Right lung (tissue), 5 donors: ENCODE measurements around the gene DSCAM. TPM values are rescaled to one million over a fixed set of nuclear protein-coding genes. Genes with fewer than 3 reads are reported as not detected.
A peak's percentile ranks its signal among the peaks of the same experiment; 100 is the strongest.
"Not testable (repeated sequence)": the region's sequence is repeated elsewhere in the genome, so short reads cannot be mapped to it uniquely, and the experiment has no call there.

ENCODE experiments used
- DNase-seq, 2 donors: peaks; one replicate each; pipeline ENCODE4 v3.0.0-alpha.2; 2013
- polyA plus RNA-seq, 5 donors: library from polyadenylated mRNA; unstranded; fragments of 120-200 nt; gene quantifications; one replicate each; pipeline versions ENCODE4 v1.2.1 to v1.2.3, GENCODE V29; 2013; ENCODE audit warnings: inconsistent platforms in 1 of 5, low replicate concordance in 1 of 5; ENCODE audit not compliant: insufficient read length in 5 of 5, insufficient read depth in 1 of 5

The DSCAM gene
- polyA plus RNA-seq, 5 donors = 0.03 to 0.23 (median 0.10) TPM

- DNase-seq = no peak
These were observed 528.6 kb downstream of the DSCAM start for GRCh38 chr21:40318371-40318770.

GRCh38 chr21:40316104-40316503 is 530.9 kb downstream of the DSCAM start:
- DNase-seq = no peak

DNA sequence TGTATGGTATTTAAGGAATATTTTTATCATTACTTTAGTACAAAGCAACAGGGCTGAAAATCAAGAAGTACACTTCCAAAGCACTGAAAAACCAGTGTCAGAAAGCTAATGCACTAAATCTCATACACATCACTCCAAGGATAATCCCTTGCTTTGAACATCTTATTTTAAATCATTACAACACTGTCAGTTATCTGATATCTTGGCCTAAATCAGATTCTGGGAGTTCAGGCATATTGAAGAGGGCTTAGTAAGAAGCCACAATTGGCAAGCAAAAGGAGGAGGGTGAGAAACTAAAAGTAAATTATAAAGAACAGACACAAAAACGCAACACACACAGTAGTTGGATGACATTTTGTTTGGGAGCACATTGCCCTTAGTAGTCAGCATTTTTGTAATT is 531.3 kb downstream of the DSCAM start:
- no peak for DNase-seq

GRCh38 chr21:40313260-40313659 is 533.7 kb downstream of the DSCAM start:
- DNase-seq = no peak

DNA sequence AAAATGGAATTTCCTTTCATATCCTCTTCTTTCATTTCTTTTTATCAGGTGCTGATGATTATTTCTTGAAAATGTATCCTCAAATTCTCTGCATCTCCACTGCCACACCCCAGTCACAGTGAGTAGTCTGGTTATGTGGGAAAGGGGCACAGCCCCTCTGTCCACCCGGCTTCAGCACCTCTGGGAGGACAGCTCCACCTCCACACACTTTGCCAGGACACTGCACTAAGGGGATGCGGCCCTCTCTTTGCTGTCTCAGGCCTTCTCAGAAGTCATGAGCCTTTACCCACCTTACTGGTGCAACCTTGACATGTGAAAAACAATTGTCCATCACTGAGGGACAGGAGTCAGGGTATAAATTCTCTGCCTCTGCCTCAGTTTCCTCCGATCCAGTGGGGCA is 546.7 kb downstream of the DSCAM start:
- no peak for DNase-seq

GRCh38 chr21:40299451-40299850 is 547.5 kb downstream of the DSCAM start:
- no peak for DNase-seq

DNA sequence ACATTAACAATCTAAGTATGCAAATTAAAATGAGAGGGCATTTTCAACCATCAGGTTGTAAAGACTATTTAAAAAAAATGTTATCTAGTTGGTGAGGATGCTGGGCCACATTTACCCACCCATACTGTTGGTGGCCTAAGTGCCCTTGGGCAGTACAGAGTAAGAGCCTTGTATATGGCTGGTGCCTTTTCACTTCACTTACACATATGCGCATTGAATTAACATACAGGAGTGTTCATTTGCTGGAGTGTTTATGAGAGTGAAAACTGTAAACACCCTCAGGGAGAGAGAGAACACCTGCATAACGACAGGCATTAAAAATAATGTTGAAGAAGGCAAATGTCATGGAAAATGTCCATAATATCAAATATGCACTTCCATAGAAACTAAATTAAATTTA is 552.6 kb downstream of the DSCAM start:
- no peak for DNase-seq

DNA sequence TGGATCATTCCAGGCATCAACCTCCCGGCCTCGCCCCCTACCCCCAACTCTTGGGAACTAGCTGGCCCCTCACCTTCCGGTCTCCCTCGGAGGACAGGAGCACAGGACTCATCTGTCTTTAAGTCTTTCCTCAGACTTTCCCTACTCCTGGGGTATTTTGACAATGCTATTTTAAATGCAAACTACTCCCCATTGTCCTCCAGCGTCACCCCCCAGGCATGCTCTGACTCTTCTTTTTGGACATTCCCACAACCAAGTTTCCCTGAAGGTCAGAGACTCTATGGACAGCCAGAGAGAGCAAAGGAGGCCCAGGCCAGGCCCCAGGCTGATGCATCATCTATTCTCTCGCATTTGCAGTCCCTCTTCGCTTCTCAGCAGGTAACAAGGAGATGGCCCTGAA is 555.4 kb downstream of the DSCAM start:
- no peak for DNase-seq

DNA sequence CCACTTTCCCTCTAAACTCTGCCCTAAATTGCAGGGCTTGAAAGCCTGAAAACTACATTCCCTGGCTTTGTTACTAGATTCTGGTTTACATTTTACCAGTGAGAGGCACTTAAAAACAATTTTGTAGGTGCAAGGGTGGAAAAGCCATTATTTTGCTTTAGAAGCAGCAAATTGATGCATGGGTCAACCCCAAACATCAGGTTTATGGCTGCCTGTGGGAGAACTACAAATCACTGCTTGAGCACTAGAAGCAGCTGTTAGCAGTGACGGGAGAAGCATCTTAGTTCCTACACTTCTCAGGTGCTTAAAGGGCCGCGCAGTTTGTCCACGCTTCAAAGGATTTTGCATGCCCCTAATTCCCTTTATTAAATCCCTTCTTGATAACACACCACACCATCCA is 562.5 kb downstream of the DSCAM start:
- no peak for DNase-seq

- DNase-seq = no peak
These were observed 563.8 kb downstream of the DSCAM start for GRCh38 chr21:40282912-40283886.

GRCh38 chr21:40278345-40278744 is 568.6 kb downstream of the DSCAM start:
- no peak for DNase-seq

DNA sequence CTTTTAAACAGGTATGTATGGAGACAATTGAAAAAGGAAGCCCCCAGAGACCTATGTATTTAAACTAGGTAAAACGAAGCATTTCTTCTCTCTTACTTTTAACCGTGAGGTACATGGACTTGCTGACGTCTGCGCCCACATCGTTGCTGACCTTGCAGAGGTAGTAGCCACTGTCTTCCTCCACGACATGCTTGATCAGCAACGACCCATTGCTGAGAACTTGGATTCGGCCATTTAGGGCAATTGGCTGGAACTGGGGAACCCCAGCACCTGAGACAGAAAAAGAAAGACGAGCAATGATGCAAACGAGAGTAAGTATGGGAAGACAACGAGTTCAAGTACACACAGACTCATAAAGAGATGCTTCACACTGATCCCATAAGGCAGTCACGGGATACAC is 571.0 kb downstream of the DSCAM start:
- no peak for DNase-seq

DNA sequence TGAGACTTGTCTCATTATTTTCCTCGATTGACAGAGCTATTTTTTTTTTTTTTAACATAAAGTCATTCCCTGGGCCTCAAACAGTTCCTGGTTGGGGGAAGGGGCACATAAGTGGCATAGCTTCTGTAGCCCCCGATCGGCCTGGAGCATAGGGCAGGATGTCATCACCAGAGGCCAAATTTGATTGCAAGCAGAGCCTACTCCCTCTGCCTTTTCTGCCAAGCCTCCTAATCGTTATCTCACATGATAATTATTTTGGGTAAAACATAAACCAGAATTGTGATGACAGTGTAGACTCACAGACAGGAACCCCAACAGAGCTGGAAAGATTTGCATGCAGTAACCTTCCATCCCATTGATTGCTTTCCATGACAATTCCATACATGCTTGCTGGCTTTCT is 574.9 kb downstream of the DSCAM start:
- DNase-seq = no peak

- DNase-seq = no peak
These were observed 575.8 kb downstream of the DSCAM start for GRCh38 chr21:40271164-40271563.

DNA sequence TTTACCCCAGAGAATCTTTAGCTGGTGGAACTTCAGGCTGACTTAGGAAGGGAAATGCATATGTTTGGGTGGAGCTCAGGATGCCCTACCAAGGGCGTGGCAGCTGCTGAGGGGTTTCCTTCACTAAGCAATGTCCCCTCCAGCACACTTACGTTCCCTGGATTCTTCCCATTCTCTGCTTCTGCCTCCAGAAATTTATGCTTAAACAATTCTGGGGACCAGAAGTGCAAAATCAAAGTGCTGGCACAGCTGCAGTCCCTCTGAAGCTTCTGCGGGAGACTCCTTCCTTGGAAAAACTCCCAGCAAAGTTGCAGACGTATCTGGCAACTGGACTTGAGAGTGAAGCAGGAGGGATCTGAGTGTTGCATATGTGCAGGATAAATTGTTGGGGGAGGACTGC is 576.9 kb downstream of the DSCAM start:
- DNase-seq = peak; percentile 1 to 4

DNA sequence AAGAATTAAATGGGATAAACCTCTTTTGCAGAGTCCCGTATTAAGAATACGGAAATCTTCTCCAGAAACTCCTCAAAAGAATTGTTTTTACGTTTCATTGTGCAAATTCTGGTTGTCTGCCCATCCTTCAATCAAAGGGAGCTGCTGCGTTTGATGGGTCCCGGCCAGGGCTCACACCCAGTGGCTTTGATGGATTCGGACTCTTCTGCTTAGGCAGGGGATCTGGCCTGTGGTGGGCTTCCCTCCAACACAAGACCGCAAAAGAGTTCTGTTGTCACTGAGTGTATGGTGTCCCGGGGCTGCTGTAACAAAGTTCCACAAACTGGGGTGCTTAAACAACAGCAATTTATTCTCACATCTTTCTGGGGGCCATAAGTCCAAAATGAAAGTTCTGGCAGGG is 577.7 kb downstream of the DSCAM start:
- no peak for DNase-seq

DNA sequence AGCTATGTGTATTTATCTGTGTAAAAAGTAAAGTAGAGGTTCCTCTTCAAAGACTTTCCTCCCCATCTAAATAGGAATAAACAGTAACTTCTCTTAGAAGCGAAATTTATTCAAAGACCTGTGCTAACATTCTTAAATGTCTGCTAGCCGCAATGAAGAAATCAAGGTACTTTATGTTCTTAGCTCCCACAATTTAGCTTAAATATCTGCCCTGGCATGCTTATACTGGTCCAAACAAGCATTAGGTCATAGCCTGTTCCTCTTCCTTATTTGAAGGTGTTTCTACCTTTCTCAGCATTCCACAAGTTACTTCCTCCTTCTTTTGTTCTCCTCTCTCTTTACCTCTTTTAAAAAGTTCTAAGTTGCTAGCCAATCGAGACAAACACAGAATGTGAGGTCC is 588.5 kb downstream of the DSCAM start:
- not testable (repeated sequence) for DNase-seq

- no peak for DNase-seq
These were observed 589.6 kb downstream of the DSCAM start for GRCh38 chr21:40257342-40257741.

- no peak for DNase-seq
These were observed 591.2 kb downstream of the DSCAM start for GRCh38 chr21:40255518-40256444.

DNA sequence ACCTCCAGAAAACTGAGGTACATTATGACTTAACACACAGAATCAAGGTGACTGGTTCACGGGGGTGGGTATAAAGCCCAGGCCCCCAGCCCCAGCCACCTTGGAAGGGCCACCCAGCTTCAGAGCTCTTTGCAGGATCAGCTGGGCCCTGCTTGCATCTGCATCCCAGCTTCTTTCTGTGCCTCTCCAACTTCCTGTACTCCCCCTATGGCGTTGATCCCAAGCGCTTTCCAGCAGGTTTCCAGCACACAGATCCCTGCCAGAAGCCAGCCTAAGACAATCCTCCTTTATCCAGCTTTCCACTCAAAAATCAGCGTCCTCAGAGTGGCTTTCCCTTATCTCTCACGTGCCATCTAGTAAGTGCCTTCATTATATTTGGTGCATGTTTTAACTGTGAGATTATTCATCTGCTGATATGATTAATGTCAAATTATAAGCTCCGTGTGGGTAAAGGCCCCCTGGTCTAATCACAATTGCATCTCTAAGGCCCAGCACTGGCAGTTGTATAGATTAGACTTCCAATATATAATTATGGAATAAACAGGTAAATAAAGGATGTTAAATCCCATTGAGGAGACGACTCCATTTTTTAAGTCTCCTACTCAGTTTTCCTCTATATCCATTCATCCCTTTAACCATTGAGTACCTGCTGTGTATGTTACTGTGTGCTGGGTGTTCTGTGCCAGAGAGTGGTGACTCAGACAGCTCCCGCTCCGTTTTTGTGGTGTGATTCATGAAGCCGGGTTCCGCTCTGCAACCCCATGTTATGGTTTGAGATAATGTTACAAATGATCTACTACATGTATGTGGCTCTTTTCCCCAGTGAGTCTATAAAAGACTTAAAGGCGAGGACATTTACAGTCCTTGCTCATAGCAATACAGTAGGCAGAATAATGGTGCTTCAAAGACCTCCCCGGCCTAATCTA is 592.2 kb downstream of the DSCAM start:
- DNase-seq = no peak

GRCh38 chr21:40253112-40253511 is 593.8 kb downstream of the DSCAM start:
- no peak for DNase-seq
